ENCODE data around the gene LAMA2.

GRCh38 chr6:128870746-128871145 lies 12.2 kb upstream of the LAMA2 start:
- no peak for TF ChIP-seq POLR2A (IDR thresholded peaks at IDR 0.05; ENCODE audit: low read length)
- TF ChIP-seq GATA1 (IDR thresholded peaks at IDR 0.05; ENCODE audit: low read depth, low read length), result no peak

Data from erythroblast (primary cell).